Measurements from ENCODE around the gene SYTL3.

The SYTL3 gene

DNA sequence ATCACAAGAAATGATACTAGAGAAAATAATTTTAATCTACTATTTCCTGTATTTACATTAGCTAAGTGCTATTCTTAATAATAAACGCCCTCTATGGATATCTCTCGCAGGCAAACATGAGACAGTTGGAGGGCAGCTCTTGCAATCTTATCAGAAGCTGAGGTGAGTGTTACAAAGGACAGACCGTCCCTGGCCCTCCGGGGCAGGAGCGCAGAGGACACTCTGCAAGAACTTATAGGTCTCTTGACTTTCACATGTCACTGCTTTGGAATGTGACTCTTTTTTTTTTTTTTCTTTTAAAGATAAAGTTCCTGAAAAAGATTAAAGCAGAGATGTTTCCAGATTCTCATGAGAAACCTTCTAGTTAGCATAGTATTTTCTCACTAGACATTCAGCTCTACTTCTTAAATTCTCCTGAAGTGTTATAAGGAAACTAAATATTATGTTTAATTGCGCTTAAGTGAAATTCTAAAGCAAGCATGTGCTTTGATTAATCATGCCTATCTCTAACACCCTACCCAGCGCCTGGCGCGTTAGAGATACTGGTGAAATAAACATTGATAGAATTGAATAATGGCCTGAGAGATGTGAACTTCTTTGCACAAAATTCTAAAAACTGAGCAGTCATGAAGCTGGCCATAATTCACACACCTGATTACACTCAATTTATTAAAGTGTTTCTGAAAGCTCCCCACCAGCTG is 57.4 kb downstream of the SYTL3 start:
- TF ChIP-seq GATA3 (IDR thresholded peaks at IDR 0.05; ENCODE audit: low read depth, low read length), result no peak
- TF ChIP-seq GATA2 (IDR thresholded peaks at IDR 0.05; ENCODE audit: low read depth, low read length), result no peak

GRCh38 chr6:158707821-158708195 is 58.0 kb downstream of the SYTL3 start:
- TF ChIP-seq GATA2 (IDR thresholded peaks at IDR 0.05; ENCODE audit: low read depth, low read length) (no peak), GATA3 (IDR thresholded peaks at IDR 0.05; ENCODE audit: low read depth, low read length) (no peak)

DNA sequence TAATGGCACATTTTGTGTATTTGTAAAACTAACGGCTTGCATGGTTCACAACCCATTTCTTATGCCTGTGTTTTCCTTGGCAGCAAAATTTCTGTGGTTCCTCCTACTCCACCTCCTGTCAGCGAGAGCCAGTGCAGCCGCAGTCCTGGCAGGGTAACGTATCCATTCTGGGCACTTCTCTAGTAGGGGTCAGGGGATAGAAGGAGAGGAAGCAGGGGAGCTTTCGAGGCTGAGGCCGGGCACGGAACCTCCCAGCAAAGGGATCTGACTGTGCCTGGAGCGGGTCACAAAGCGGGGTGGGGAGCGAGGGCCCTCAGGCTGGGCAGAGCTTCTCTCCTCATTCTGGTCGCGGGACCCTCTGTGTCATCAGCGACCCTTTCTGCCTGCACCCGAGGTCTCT is 58.4 kb downstream of the SYTL3 start:
- TF ChIP-seq GATA2 (IDR thresholded peaks at IDR 0.05; ENCODE audit: low read depth, low read length), result no peak
- TF ChIP-seq GATA3 (IDR thresholded peaks at IDR 0.05; ENCODE audit: low read depth, low read length), result no peak

- TF ChIP-seq GATA2 (IDR thresholded peaks at IDR 0.05; ENCODE audit: low read depth, low read length), result no peak
- no peak for TF ChIP-seq GATA3 (IDR thresholded peaks at IDR 0.05; ENCODE audit: low read depth, low read length)
Observed at GRCh38 chr6:158709809-158710208, 60.0 kb downstream of the SYTL3 start.

- no peak for TF ChIP-seq GATA3 (IDR thresholded peaks at IDR 0.05; ENCODE audit: low read depth, low read length)
- TF ChIP-seq GATA2 (IDR thresholded peaks at IDR 0.05; ENCODE audit: low read depth, low read length), result no peak
Observed at GRCh38 chr6:158711264-158711663, 61.4 kb downstream of the SYTL3 start.

GRCh38 chr6:158713469-158713868 is 63.6 kb downstream of the SYTL3 start:
- TF ChIP-seq GATA2 (IDR thresholded peaks at IDR 0.05; ENCODE audit: low read depth, low read length), result no peak
- no peak for TF ChIP-seq GATA3 (IDR thresholded peaks at IDR 0.05; ENCODE audit: low read depth, low read length)

DNA sequence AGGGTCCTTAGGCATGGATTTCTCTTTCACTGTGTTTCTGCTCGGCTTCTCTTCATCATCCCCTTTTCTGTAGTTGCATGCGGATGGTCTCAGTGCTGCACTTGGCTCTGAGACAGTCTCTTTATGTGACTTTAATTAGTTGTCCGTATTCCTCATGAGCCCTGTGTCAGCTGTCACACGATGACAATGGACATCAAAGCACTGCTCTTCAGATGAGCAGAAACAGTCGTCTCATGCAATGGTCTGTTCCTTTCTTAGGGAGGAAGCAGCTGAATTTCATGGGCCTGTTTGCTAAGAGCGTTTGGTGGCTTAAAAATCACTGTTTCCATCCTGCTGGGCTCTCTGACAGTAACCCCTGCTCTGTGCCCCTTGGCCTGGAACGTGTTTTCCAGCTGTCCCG is 64.9 kb downstream of the SYTL3 start:
- TF ChIP-seq GATA3 (IDR thresholded peaks at IDR 0.05; ENCODE audit: low read depth, low read length) (no peak), GATA2 (IDR thresholded peaks at IDR 0.05; ENCODE audit: low read depth, low read length) (no peak)

GRCh38 chr6:158715330-158716311 is 65.8 kb downstream of the SYTL3 start:
- TF ChIP-seq GATA3 (IDR thresholded peaks at IDR 0.05; ENCODE audit: low read depth, low read length), result no peak
- no peak for TF ChIP-seq GATA2 (IDR thresholded peaks at IDR 0.05; ENCODE audit: low read depth, low read length)

DNA sequence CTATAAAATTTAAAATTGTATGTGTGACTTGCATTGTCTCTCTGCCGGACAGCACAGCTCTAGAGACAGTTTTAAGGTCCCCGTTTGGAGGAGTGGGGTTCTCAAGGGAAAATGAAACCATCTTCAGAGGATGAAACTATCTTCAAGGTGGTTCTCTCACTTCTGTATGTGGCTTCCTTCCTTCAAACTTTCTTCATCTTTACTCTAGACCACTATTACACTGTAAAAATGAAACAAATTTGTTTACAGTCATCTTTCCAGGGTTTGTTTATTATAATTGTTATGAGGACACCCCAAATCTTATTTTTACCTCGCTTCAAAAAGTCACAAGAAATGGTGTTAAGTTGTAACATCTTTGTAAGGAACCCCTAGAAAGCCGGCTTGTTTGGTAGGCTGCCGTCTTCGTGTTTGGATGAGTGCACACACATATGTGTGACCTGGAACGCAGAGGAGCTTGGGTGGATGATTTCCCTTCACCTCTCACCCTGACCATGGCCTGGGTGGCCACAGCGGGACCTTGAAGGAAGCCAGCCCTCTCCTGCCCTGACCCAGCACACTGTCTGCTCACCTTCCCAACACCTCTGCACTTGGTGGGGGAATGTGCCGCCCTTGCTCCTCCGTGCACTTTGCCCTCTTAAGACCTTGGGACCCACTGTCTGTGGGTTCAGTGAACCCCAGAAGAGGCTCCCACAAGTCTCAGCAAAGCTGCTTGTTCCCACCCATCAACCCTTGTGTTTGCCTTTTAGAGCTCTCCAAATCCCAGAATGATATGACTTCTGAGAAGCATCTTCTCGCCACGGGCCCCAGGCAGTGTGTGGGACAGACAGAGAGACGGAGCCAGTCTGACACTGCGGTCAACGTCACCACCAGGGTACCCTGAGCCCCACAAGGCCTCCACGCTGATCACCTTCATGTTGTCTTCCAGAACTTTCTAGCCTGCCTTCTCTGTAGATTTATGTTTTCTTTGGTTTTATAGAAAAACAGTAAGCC is 67.8 kb downstream of the SYTL3 start:
- TF ChIP-seq GATA3 (IDR thresholded peaks at IDR 0.05; ENCODE audit: low read depth, low read length) (no peak), GATA2 (IDR thresholded peaks at IDR 0.05; ENCODE audit: low read depth, low read length) (no peak)

- TF ChIP-seq GATA3 (IDR thresholded peaks at IDR 0.05; ENCODE audit: low read depth, low read length) (no peak), GATA2 (IDR thresholded peaks at IDR 0.05; ENCODE audit: low read depth, low read length) (no peak)
Observed at GRCh38 chr6:158718461-158719046, 68.7 kb downstream of the SYTL3 start.

DNA sequence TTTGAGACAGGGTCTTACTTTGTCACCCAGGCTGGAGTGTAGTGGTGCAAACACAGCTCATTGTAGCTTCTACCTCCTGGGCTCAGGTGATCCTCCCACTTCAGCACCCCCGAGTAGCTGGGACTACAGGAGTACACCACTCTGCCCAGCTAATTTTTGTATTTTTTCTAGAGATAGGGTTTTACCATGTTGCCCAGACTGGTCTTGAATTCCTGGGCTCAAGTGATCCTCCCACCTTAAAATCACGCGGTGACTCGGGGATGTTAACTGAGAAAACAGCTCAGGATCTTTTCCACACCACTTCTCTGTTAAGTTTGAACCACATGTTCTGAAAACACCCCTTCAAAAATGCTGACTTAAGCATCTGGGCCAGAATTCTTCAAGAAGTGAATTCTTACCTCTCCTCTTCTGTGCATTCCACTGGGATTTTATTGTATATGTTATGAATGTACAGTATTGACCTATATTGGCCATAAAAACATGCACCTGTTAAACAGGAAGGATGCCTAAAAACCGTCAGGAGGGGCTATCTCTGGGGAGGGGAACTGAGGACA is 72.4 kb downstream of the SYTL3 start:
- TF ChIP-seq GATA3 (IDR thresholded peaks at IDR 0.05; ENCODE audit: low read depth, low read length) (no peak), GATA2 (IDR thresholded peaks at IDR 0.05; ENCODE audit: low read depth, low read length) (no peak)

GRCh38 chr6:158725704-158726103 is 75.8 kb downstream of the SYTL3 start:
- TF ChIP-seq GATA3 (IDR thresholded peaks at IDR 0.05; ENCODE audit: low read depth, low read length) (no peak), GATA2 (IDR thresholded peaks at IDR 0.05; ENCODE audit: low read depth, low read length) (no peak)

DNA sequence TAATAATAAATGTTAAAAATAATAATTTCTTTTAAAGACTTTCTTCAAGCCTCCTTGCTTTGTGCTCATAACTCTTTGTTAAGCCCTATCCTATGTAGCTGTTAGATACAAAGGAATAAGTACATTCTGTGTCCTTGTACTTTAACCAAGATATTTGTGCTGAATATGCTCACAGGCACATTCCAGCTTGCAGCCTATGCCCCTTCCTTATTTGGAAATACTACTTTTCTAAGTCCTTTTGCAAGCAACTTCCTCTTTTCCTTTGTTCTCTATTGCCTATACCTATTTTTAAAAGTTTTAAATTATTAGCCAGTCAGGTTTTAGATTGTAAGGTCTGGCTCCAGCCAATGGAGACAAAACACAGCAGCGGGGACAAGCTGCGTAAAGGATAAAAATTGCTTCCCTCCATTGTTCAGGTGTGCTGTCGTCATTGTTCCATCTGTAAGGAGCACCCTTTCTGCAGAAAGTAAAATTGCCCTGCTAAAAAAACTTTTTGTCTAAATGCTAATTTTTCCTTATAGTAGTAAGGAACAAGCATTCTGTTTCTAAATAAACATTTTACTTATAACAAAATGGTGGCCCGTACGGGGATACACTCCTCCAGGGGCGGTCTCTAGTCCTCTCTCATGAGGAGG is 80.2 kb downstream of the SYTL3 start:
- TF ChIP-seq GATA2 (IDR thresholded peaks at IDR 0.05; ENCODE audit: low read depth, low read length) (no peak), GATA3 (IDR thresholded peaks at IDR 0.05; ENCODE audit: low read depth, low read length) (no peak)

Data from SH-SY5Y (cell line).